Measurements from ENCODE around the gene KLHL6. TPM values are rescaled to one million over a fixed set of nuclear protein-coding genes. Genes with fewer than 3 reads are reported as not detected.

Gene KLHL6, protein sequence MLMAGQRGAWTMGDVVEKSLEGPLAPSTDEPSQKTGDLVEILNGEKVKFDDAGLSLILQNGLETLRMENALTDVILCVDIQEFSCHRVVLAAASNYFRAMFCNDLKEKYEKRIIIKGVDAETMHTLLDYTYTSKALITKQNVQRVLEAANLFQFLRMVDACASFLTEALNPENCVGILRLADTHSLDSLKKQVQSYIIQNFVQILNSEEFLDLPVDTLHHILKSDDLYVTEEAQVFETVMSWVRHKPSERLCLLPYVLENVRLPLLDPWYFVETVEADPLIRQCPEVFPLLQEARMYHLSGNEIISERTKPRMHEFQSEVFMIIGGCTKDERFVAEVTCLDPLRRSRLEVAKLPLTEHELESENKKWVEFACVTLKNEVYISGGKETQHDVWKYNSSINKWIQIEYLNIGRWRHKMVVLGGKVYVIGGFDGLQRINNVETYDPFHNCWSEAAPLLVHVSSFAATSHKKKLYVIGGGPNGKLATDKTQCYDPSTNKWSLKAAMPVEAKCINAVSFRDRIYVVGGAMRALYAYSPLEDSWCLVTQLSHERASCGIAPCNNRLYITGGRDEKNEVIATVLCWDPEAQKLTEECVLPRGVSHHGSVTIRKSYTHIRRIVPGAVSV
- total RNA-seq, result 10 to 100 TPM; 15.2 to 77.5 (median 25.6) TPM

- ATAC-seq (ENCODE audit: low FRiP score in 2 of 2), result peak; percentile 73 to 83
- 34 to 46% methylated on average over 9 of the region's 9 CpGs for WGBS, 2 donors
These were observed at the start of gene KLHL6 for GRCh38 chr3:183555541-183556081. Gene KLHL6, minus strand, starts transcription at chr3:183555706. Its CDS starts 53 bp downstream, at chr3:183555653.

DNA sequence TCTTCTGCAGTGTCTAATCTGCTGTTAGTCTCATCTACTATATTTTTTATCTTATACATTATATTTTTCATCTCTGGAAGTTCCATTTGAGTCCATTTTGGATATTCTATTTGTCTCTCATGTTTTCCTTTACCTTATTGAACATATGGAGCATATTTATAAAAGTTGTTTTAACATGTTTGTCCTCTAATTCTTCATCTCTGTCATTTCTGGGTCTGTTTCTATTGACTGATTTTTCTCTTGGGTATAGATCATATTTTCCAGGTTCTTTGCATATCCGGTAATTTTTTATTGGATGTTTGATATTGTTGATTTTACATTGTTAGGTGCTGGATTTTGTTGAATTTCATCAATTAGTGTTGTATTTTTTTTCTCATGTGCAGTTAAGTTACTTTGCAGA, 42.5 kb upstream of the KLHL6 start:
- Histone ChIP-seq H3K27ac (no peak overlapping the region), H3K27me3 (no peaks in the 10 kb centered on the region), H3K9me3 (peaks cover 3 to 8% (median 4%) of the 10 kb centered on the region in 4 donors), H3K36me3 (no peaks in the 10 kb centered on the region), H3K4me1 (no peaks in the 10 kb centered on the region), H3K4me3 (no peak overlapping the region)
- TF ChIP-seq POLR2A (IDR thresholded peaks at IDR 0.05) (no peak), POLR2AphosphoS5 (IDR thresholded peaks at IDR 0.05) (no peak), CTCF (IDR thresholded peaks at IDR 0.05) (no peak), EP300 (IDR thresholded peaks at IDR 0.05) (no peak)
- DNase-seq, result no peak
- no peak for ATAC-seq (ENCODE audit: low FRiP score in 2 of 2)
- WGBS, 2 donors, result 54 to 64% methylated on average over 1 of the region's 1 CpG

More at GRCh38 chr3:183555541-183556081, at the start of gene KLHL6:
- Histone ChIP-seq H3K27ac (peak within 1 kb of the TSS; percentile 68 to 88 (median 83)), H3K4me3 (peak within 1 kb of the TSS in 3 of 4 donors; percentile 31 to 45 (median 37)), H3K9me3 (no peaks in the 10 kb centered on the region), H3K4me1 (peaks cover 2 to 20% (median 12%) of the 10 kb centered on the region in 4 donors), H3K36me3 (no peaks in the 10 kb centered on the region), H3K27me3 (no peaks in the 10 kb centered on the region)
- DNase-seq, result peak in 1 of 2 donors; percentile 73
- TF ChIP-seq POLR2A (IDR thresholded peaks at IDR 0.05) (peak in 2 of 4 donors; percentile 44 to 84), CTCF (IDR thresholded peaks at IDR 0.05) (peak in 2 of 6 experiments; percentile 1 to 8), POLR2AphosphoS5 (IDR thresholded peaks at IDR 0.05) (peak; percentile 50 to 85), EP300 (IDR thresholded peaks at IDR 0.05) (peak in 2 of 4 donors; percentile 33 to 73)

DNA sequence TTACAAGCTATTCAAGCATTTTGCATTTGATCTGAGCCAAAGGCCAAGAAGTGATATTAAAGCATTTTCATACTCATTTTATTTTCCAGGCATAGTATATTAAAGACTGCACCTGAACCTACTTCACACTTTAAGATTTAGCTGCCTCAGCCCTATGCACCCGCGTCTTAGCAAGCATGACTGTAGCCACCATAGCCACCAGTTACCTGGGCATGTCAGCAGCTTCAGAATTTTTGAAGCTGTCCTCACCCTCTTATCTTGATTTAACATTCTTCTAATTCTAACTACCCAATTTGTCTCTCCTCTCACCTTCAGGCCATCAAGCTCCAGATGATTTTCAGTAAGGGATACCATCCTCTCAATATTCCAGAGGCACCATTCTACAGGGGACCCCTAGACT, 39.1 kb upstream of the KLHL6 start:
- Histone ChIP-seq H3K4me1 (peaks cover 0 to 9% (median 2%) of the 10 kb centered on the region in 4 donors), H3K9me3 (peaks cover 3 to 8% (median 4%) of the 10 kb centered on the region in 4 donors), H3K36me3 (no peaks in the 10 kb centered on the region), H3K27me3 (no peaks in the 10 kb centered on the region), H3K4me3 (no peak overlapping the region), H3K27ac (no peak overlapping the region)
- DNase-seq (no peak), ATAC-seq (ENCODE audit: low FRiP score in 2 of 2) (no peak)
- WGBS, 2 donors, result 85 to 100% methylated on average over 2 of the region's 2 CpGs
- no peak for TF ChIP-seq POLR2AphosphoS5 (IDR thresholded peaks at IDR 0.05)
- no peak for TF ChIP-seq CTCF (IDR thresholded peaks at IDR 0.05)
- TF ChIP-seq EP300 (IDR thresholded peaks at IDR 0.05), result no peak
- TF ChIP-seq POLR2A (IDR thresholded peaks at IDR 0.05), result no peak

DNA sequence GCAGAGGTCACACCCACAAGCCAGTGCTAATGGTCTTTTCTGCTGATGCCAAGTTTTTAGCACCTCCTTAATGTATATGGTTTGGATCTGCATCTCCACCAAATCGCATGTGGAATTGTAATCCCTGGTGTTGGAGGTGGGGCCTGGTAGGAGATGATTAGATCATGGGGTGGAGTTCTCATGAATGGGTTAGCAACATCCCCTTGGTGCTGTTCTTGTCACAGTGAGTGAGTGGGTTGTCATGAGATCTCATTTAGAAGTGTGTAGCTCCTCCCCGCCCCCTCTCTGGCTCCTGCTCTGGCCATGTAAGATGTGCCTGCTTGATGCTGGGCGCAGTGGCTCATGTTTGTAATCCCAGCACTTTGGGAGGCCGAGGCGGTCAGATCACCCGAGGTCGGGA, 37.3 kb upstream of the KLHL6 start:
- 93 to 95% methylated on average over 7 of the region's 7 CpGs for WGBS, 2 donors
- Histone ChIP-seq H3K36me3 (no peaks in the 10 kb centered on the region), H3K9me3 (peaks cover 0 to 4% (median 0%) of the 10 kb centered on the region in 4 donors), H3K4me3 (no peak overlapping the region), H3K27ac (no peak overlapping the region), H3K27me3 (no peaks in the 10 kb centered on the region), H3K4me1 (peaks cover 0 to 9% (median 3%) of the 10 kb centered on the region in 4 donors)
- TF ChIP-seq POLR2AphosphoS5 (IDR thresholded peaks at IDR 0.05) (no peak), POLR2A (IDR thresholded peaks at IDR 0.05) (no peak), CTCF (IDR thresholded peaks at IDR 0.05) (no peak), EP300 (IDR thresholded peaks at IDR 0.05) (no peak)
- ATAC-seq (ENCODE audit: low FRiP score in 2 of 2) (no peak), DNase-seq (no peak)

Measured in upper lobe of left lung (tissue), 6 donors.